Stimulated activated CD4-positive, alpha-beta T cell treated with anti-CD3 and anti-CD28 coated beads, Interleukin-4, amount 100 ng/mL, for 1 hour (primary cell): ENCODE results near the gene CD209.
A peak's percentile ranks its signal among the peaks of the same experiment; 100 is the strongest.
"Not testable (repeated sequence)": the region's sequence is repeated elsewhere in the genome, so short reads cannot be mapped to it uniquely, and the experiment has no call there.

ENCODE experiments used
- DNase-seq: peaks from one replicate; pipeline ENCODE4 v3.0.0-alpha.2; 2020

Gene CD209, protein sequence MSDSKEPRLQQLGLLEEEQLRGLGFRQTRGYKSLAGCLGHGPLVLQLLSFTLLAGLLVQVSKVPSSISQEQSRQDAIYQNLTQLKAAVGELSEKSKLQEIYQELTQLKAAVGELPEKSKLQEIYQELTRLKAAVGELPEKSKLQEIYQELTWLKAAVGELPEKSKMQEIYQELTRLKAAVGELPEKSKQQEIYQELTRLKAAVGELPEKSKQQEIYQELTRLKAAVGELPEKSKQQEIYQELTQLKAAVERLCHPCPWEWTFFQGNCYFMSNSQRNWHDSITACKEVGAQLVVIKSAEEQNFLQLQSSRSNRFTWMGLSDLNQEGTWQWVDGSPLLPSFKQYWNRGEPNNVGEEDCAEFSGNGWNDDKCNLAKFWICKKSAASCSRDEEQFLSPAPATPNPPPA

GRCh38 chr19:7746903-7747884, at the start of gene CD209:
Gene CD209 (minus strand): TSS chr19:7747534. CDS start chr19:7747511, 23 bp downstream.
- no peak for DNase-seq

GRCh38 chr19:7795555-7796161, 48.3 kb upstream of the CD209 start:
- no peak for DNase-seq

DNA sequence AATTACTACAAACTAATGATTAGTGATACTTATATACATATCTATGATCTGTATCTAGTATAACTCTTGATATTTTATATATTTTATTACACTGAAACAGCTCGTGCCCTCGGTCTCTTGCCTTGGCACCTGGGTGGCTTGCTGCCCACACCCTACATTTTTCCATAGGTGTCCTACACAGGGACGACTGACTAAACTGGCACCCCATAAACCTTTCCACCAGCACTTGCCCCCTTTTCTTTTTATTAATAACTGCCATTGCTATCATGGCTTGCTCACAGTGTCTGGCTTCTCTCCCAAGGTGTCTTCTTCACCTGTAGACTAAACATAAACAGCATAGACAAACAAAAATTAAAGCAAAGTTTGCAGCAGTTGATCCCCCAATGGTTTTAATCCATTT, 46.2 kb upstream of the CD209 start:
- DNase-seq = no peak

- not testable (repeated sequence) for DNase-seq
Measured at GRCh38 chr19:7792701-7793100, 45.4 kb upstream of the CD209 start.

- DNase-seq = no peak
Measured at GRCh38 chr19:7792281-7792680, 44.9 kb upstream of the CD209 start.

DNA sequence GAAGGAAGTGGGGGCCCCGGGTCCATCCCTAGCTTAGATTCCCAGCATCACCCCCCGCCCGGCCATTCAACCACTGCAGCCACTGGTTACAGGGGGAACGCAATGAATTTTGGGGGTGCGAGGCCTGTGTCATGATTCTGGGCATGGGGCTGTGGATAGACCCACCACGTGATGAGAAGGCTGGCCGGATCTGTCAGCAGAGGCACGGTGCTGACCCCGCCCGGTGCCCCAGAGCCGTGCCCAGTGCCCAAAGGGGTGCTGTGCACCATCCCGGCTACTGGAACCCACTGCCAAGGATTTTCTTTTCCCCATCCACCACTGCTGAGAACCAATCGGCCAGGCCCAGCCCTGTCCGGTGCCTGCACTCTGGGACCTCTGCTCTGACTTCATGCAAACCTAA, 43.1 kb upstream of the CD209 start:
- DNase-seq = no peak

DNA sequence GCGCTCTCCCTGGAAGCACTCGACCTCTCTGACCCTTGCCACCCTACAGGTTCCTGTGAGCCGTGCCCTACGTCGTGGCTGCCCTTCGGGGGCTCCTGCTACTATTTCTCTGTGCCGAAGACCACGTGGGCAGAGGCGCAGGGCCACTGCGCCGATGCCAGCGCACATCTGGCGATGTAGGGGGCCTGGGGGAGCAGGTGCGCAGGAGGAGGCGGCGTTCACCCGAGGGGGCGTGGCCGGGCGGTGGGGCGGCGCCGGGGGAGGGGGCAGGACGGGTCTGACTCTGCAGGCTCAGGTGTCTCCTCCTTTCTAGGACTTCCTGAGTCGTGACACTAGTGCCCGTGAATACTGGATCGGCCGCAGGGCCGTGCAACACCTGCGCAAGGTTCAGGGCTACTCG, 42.1 kb upstream of the CD209 start:
- peak; percentile 51 for DNase-seq

- DNase-seq = no peak
Measured at GRCh38 chr19:7788933-7789323, 41.6 kb upstream of the CD209 start.

DNA sequence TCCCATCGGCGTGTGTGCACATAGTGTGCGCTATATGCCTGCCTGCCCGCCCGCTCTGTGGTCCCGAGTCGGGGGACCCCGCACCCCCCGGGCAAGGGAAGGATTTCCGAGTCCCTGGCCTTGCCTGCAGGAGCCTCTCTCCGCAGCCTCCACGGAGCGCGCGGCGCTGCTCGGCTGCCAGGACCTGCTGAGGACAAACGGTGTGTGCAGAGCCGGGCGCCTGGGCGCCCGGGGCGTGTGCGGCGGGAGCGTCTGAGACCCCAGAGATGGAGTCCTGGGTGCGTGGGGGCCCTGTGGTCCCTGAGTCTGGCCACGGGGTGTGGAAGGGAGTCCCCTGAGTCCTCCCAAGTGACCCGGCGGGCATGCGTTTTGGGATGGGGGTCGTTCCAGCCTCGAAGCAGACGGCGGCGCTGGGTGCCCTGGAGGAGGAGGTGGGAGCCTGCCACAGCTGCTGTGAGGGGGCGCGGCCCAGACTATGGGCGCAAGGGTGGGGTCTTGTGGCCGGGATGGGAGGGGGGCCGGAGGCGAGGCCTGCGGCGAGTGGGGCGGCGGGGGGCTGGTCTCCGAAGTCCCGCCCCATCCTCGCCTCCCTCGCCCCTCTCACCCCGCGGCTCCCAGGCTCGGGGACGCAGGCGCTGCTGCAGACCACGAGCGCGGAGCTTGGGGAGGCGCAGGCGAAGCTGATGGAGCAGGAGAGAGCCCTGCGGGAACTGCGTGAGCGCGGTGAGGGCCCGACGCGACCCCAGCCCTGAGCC, 41.0 kb upstream of the CD209 start:
- no peak for DNase-seq

DNA sequence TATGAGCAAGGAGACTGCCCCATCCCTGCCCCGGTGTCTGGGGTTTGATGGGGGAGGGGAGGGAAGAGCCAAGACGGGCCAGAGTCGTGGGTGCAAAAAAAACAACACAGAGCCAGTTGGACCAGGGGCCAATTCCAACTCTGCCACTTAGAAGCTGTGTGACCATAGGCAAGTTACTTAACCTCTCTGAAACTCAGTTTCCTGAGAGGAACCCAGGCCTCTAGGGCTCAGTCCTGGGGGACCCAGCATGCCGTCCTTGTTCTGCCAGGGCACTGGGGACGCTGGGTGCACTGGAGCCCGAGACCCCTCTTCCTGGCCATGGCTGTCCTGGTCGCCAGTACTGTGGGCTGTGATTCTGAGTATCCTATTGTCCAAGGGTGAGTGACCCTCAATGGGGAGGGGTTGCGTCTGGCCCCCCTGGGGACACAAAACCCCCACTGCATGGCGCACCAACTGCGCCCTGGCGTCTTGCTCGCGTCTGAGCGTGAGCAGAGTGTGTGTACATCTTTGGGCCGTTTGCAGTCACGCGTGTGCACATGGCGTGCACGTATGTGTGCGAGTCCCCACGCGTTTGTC, 40.4 kb upstream of the CD209 start:
- no peak for DNase-seq

DNA sequence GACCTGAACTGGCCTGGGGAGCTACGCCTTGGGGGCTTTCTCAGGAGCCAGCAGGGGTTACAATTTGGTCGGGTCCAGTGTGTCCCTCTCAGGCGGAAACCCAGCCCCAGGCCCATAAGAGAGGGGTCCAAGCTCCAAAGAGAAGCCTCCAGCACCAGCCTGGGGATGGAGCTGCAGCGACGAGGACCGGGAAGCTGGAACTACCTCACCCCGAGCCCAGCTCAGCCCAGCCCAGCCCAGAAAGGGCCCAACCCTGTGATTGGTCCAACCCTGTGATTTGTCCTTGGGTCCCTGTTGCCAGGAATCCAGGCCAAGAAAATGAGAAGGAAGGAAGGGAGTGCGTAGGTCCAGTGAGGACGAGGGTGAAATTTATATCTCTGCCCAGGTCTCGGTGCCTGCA, 39.8 kb upstream of the CD209 start:
- DNase-seq = no peak

DNA sequence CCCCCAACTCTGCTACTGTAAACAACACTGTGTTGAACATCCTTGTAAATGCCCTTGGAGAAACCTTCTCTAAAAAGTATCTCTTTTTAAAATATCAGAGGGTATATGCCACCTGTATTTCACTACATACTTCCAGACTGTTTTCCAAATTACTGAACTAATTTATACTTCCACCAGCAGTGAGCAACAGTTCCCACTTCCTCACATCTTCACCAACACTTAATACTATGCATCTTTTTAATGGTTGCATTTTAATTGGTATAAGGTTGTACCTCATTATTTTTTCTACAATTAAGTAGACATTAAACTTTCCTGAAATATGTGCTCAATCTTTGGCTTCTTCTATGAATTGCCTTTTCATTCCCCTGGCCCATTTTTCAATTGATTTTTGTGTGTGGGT, 37.5 kb upstream of the CD209 start:
- no peak for DNase-seq

GRCh38 chr19:7783991-7784423, 36.7 kb upstream of the CD209 start:
- DNase-seq = no peak

- DNase-seq = no peak
Measured at GRCh38 chr19:7781157-7781556, 33.8 kb upstream of the CD209 start.

DNA sequence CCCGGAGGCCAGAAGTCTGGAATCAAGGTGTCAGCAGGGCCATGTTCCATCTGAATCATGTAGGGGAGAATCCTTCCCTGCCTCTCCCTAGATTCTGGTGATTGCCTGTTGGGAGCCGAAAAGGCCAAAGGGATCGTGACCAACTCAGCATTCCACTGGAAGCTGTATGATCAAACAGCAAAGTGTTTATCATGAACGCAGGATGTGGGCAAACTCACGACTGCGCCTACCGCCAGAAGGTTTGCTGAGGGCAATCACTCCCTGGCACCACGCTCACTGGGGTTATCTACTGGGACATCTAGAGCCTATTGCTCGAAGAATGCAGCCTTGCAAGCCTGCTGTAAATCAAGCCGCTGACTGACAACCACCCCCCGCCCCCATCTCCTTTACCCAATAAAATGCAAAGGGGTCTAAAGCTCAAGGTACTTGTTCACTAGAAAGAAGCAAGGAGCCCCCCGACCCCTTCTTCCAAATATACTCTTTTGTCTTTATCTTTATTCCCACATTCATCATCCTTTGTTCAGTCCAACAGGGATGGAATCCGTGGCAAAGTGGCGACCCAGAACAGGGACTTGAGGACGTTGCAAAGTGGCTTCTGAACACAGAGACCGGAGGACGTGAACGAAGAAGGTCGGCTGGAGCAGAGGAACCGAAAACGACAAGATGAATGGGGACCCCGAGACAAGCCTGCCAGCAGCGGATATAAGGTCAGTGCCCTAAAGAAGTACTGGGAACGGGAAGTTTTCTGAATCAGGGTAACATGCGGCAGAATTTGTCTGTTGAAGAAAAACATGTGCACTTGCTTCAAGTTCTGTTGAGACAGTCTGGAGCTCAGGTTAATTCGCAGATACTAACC, 32.5 kb upstream of the CD209 start:
- DNase-seq = no peak

DNA sequence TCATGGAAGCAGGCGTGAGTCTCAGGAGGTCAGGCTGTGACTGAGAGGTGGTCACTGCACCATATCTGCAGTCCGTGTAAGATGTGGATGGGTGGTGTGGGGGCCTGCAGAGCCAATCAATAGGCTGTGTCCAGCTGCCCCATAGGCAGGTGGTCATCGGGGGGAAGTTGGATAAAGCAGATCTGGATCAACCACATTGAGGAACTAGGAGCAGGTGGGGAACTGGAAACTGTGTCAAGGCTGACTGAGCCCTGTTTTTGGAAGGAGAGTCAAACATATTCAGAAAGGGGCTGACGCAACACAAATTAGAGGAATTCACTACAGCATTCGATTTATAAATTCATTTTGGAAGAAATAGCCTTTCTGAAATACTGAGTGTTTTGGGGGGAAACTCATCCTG, 30.7 kb upstream of the CD209 start:
- no peak for DNase-seq

GRCh38 chr19:7775761-7776160, 28.4 kb upstream of the CD209 start:
- DNase-seq = no peak

DNA sequence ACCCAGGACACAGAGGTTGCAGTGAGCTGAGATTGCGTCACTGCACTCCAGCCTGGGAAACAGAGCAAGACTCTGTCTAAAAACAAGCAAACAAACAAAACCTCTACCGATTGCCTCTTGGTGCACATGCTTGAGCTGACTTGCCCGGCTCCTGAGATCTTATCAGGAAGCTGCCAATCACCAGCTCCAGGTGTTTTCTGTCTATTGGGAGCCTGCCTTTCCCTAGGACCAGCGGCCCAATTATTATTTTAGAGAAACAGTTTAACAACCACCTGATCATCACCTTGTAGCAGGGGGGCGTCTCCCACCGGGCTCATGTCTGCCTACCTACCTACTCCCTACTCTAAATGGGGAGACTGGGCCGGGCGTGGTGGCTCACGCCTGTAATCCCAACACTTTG, 26.5 kb upstream of the CD209 start:
- DNase-seq = no peak

DNA sequence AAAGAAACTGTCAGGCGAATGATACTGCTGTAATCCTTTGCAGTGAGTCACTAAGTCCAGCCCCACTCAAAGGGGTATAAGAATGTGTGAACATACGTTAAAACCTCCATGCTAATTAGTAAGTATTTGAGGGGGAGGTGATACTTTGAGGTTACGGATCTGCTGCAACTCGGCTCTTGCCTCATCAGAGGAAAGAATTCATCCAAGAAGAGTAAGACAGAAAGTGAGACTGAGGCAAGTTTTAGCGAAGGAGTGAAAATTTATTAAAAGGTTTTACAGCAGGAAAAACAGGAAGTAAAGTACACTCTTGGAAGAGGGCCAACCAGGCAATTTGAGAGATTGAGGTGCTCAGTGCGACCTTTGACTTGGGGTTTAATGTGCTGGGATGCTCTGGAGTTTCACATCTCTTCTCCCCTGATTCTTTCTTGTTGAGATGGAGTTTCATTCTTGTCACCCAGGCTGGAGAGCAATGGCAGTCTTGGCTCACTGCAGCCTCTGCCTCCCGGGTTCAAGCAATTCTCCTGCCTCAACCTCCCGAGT, 25.5 kb upstream of the CD209 start:
- peak; percentile 20 for DNase-seq

DNA sequence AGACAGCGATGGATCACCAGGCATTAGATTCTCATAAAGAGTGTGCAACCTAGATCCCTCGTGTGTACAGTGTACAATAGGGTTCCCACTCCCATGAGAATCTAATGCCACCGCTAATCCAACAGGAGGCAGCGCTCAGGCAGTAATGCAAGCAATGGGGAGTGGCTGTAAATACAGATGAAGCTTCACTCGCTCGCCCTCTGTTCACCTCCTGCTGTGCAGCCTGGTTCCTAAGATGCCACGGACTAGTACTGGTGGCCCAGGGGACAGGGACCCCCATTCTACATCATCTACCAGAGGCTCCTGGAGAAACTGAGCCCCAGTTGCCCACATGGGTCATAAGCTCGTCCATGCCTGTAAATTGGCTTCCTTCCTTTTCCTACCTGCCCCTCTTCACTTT, 23.7 kb upstream of the CD209 start:
- no peak for DNase-seq

DNA sequence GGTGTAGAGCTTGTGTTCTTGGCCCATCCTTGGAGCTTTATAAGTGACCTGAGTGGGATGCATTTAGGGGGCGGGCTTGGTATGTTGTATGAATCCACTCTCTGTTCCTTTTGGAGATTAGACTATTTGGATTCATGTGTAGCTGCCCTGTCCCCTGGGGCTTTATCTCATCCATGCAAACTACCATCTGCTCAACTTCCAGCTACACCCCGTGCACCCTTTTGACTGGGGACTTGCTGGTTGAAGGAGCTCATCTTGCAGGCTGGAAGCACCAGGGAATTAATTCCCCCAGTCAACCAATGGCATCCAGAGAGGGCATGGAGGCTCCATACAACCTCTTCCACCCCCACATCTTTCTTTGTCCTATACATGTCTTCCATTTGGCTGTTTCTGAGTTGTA, 21.8 kb upstream of the CD209 start:
- DNase-seq = no peak
